ENCODE measurements around the gene SCO1. TPM values are rescaled to one million over a fixed set of nuclear protein-coding genes. Genes with fewer than 3 reads are reported as not detected.
"Not testable (repeated sequence)": the region's sequence is repeated elsewhere in the genome, so short reads cannot be mapped to it uniquely, and the experiment has no call there.

The SCO1 gene
- total and polyA plus RNA-seq, 7 donors: 17.5 to 38.9 (median 28.6) TPM

GRCh38 chr17:10731408-10731879, 34.1 kb upstream of the SCO1 start:
- no peak for TF ChIP-seq CTCF (IDR thresholded peaks at IDR 0.05)
- DNase-seq (no peak), ATAC-seq (no peak)
- Histone ChIP-seq H3K27ac (no peak overlapping the region), H3K4me3 (no peak overlapping the region), H3K36me3 (ENCODE audit: insufficient read depth in 1 of 2, low read depth in 1 of 2) (peaks cover 0 to 14% of the 10 kb centered on the region in 2 donors), H3K9me3 (no peaks in the 10 kb centered on the region), H3K27me3 (ENCODE audit: insufficient read depth in 3 of 3, low read length in 2 of 3) (no peaks in the 10 kb centered on the region), H3K4me1 (peaks cover 3% of the 10 kb centered on the region)
- intact Hi-C loops (cut with DNase I): no loop called here
- WGBS, 3 donors: 97 to 98% (median 97%) methylated on average over 6 of the region's 6 CpGs

- peak in 3 of 4 donors; percentile 11 to 21 (median 21) for ATAC-seq
- intact Hi-C loops (cut with DNase I); H3K9me3 ChIP-seq; DNase-seq; H3K27me3 ChIP-seq (ENCODE audit: insufficient read depth in 3 of 3, low read length in 2 of 3); H3K4me1 ChIP-seq: not testable (repeated sequence)
- Histone ChIP-seq H3K27ac (peak overlapping the region; percentile 99), H3K4me3 (peak overlapping the region; percentile 92), H3K36me3 (ENCODE audit: insufficient read depth in 1 of 2, low read depth in 1 of 2) (peaks cover 0 to 26% of the 10 kb centered on the region in 2 donors)
- 10 to 19% (median 17%) methylated on average over 15 of the region's 15 CpGs for WGBS, 3 donors
These were observed 32.9 kb upstream of the SCO1 start for GRCh38 chr17:10730247-10730646.

- peaks cover 3% of the 10 kb centered on the region for H3K4me1 ChIP-seq
- DNase-seq: peak; percentile 86 to 90
- no peaks in the 10 kb centered on the region for H3K27me3 ChIP-seq (ENCODE audit: insufficient read depth in 3 of 3, low read length in 2 of 3)
- peaks cover 0 to 32% of the 10 kb centered on the region in 2 donors for H3K36me3 ChIP-seq (ENCODE audit: insufficient read depth in 1 of 2, low read depth in 1 of 2)
- H3K27ac ChIP-seq: peak within 1 kb of the TSS; percentile 99
- no peaks in the 10 kb centered on the region for H3K9me3 ChIP-seq
- ATAC-seq: peak; percentile 92 to 97 (median 94)
- 1 to 5% (median 2%) methylated on average over 64 to 79 of the region's 79 CpGs for WGBS, 3 donors
- intact Hi-C loops (cut with DNase I): no loop called here
- H3K4me3 ChIP-seq: peak within 1 kb of the TSS; percentile 92
- no peak for TF ChIP-seq CTCF (IDR thresholded peaks at IDR 0.05)
These were observed 32.2 kb upstream of the SCO1 start, which contains the start of gene TMEM220 for GRCh38 chr17:10729334-10730193. TSS of gene TMEM220 (minus strand) at chr17:10730023. CDS start at chr17:10729851, 172 bp downstream.

GRCh38 chr17:10728331-10728892, 31.1 kb upstream of the SCO1 start:
- intact Hi-C loops (cut with DNase I): no loop called here
- peak overlapping the region; percentile 99 for H3K27ac ChIP-seq

More at GRCh38 chr17:10728331-10728892, 31.1 kb upstream of the SCO1 start:
- no peak for ATAC-seq
- Histone ChIP-seq H3K9me3 (no peaks in the 10 kb centered on the region), H3K4me1 (peaks cover 3% of the 10 kb centered on the region), H3K27me3 (ENCODE audit: insufficient read depth in 3 of 3, low read length in 2 of 3) (no peaks in the 10 kb centered on the region), H3K36me3 (ENCODE audit: insufficient read depth in 1 of 2, low read depth in 1 of 2) (peaks cover 0 to 44% of the 10 kb centered on the region in 2 donors), H3K4me3 (no peak overlapping the region)
- DNase-seq: no peak
- no peak for TF ChIP-seq CTCF (IDR thresholded peaks at IDR 0.05)
- WGBS, 3 donors: 94 to 98% (median 96%) methylated on average over 10 of the region's 10 CpGs

Data from psoas muscle (tissue), 8 donors.